ENCODE results near the gene ZNF683.

The ZNF683 gene

DNA sequence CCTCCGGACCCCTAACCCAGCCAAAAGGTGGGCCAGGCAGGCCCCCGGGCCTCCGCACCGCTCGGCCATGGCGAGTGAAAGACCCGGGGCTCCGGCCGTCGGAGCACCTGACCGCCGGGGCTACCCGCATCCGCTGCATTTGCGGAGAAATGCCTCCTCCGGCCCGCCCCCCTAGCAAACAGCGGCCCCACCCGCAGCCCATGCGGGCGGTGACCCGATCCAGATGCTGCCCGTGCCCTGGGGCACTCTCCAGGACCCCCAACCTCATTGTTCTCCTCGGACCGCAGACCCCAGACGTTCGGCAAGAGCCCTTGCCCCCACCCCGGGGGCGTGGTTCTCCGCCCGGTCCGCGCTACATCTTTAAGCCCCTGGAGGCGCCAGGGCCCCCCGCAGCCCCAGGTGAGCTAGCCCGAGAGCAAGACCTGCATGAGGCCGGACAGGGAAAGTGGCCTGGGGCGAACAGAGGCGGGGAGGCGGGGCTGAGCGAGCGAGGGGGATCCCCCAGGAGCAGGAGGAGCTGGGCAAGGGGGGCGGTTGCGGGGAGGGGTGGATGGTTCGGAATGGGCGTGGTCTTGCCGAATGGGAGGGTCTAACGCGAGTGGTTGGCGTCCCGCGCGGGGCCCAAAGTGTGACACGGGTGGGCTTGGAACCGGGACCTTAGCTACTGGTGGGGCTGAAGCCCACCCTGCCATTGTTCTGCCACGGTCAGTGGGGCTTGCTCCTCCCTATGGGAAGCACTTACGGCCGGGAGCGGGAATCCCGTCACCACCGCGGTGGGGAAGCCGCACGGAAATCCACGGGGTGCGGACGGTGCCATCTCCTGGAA is 12.4 kb downstream of the ZNF683 start:
- TF ChIP-seq, protein P1, sequence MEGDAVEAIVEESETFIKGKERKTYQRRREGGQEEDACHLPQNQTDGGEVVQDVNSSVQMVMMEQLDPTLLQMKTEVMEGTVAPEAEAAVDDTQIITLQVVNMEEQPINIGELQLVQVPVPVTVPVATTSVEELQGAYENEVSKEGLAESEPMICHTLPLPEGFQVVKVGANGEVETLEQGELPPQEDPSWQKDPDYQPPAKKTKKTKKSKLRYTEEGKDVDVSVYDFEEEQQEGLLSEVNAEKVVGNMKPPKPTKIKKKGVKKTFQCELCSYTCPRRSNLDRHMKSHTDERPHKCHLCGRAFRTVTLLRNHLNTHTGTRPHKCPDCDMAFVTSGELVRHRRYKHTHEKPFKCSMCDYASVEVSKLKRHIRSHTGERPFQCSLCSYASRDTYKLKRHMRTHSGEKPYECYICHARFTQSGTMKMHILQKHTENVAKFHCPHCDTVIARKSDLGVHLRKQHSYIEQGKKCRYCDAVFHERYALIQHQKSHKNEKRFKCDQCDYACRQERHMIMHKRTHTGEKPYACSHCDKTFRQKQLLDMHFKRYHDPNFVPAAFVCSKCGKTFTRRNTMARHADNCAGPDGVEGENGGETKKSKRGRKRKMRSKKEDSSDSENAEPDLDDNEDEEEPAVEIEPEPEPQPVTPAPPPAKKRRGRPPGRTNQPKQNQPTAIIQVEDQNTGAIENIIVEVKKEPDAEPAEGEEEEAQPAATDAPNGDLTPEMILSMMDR (IDR thresholded peaks at IDR 0.05) = no peak
- Histone ChIP-seq H3K27me3 (peaks cover 0 to 87% of the 10 kb centered on the region in 2 donors), H3K27ac (no peak overlapping the region), H3K4me3 (no peak overlapping the region), H3K9me3 (no peaks in the 10 kb centered on the region), H3K36me3 (no peaks in the 10 kb centered on the region), H3K4me1 (peaks cover 0 to 12% (median 8%) of the 10 kb centered on the region in 4 donors)
- DNase-seq = no peak
- intact Hi-C loops (cut with DNase I; ENCODE audit: low total_unique reads) = no loop called here

DNA sequence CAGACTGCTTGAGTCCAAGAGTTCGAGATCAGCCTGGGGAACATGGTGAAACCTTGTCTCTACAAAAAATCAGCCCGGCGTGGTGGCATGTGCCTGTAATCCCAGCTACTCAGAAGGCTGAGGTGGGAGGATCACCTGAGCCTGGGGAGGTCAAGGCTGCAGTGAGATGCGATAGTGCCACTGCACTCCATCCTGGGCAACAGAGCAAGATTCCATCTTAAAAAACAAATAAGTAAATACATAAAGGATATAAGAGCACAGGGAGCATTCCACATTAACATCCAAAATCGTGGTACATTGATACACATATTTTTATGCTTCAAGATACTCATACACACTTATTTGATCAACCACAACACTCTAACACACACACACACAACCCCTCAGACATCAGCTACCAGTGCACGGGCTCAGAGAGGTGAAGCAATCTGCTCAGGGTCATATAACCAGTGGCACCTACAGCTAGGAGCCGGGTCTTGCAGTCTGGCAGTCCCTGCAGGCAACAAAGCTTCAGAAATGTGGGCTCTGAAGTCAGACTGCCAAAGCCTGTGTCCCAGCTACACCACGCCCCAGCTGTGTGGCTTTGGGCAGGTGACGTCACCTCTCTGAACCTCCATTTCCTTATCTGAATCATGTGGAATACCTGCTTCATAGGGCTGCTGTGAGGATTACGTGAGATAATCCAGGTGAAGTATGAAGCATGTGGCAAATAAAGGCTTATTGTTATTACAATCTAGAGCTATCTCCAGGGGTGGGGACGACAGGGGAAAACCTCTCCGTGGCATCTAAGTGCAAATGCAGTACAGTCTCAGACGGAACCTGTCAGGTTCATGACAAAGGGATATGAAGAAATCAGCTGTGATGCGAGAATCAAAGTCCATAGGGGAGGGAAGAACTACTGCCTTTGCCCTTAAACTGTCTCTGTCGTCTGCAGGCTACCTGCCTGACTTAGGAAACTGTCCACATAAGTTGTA is 13.9 kb downstream of the ZNF683 start:
- no peak overlapping the region for H3K27ac ChIP-seq
- H3K9me3 ChIP-seq = no peaks in the 10 kb centered on the region
- H3K36me3 ChIP-seq = no peaks in the 10 kb centered on the region
- DNase-seq = no peak
- intact Hi-C loops (cut with DNase I; ENCODE audit: low total_unique reads) = no loop called here
- H3K27me3 ChIP-seq = peaks cover 0 to 87% of the 10 kb centered on the region in 2 donors
- TF ChIP-seq, protein P1 (IDR thresholded peaks at IDR 0.05) = no peak
- no peak overlapping the region for H3K4me3 ChIP-seq
- H3K4me1 ChIP-seq = peaks cover 0 to 12% (median 8%) of the 10 kb centered on the region in 4 donors

DNA sequence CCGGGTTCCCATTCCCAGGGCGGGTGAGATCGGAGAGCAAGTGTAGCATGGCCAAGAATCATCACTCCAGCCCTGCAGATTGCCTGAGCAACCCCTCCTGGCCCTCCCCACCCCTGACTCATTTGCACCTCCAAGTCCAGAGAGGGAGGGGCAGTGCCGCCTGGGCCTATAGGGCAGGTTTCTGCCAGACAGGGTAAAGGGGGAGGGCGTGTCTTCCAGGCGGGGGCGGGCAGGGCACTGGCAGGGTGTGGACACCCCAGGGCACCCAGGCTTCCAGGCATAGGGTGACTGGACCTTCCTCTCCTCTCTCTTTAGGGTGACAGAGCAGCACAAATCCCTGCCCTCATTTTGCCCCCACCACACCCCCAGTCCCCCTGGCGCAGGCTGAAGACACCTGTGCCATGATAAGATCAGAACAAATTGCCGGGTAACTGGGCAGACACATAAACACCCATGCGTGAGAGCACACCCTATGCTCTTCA is 15.4 kb downstream of the ZNF683 start:
- H3K27ac ChIP-seq = no peak overlapping the region
- no peaks in the 10 kb centered on the region for H3K9me3 ChIP-seq
- TF ChIP-seq, protein P1 (IDR thresholded peaks at IDR 0.05) = no peak
- no peak overlapping the region for H3K4me3 ChIP-seq
- no peak for DNase-seq
- H3K36me3 ChIP-seq = no peaks in the 10 kb centered on the region
- H3K27me3 ChIP-seq = peaks cover 0 to 80% of the 10 kb centered on the region in 2 donors
- intact Hi-C loops (cut with DNase I; ENCODE audit: low total_unique reads) = no loop called here
- H3K4me1 ChIP-seq = peaks cover 0 to 12% (median 8%) of the 10 kb centered on the region in 4 donors

DNA sequence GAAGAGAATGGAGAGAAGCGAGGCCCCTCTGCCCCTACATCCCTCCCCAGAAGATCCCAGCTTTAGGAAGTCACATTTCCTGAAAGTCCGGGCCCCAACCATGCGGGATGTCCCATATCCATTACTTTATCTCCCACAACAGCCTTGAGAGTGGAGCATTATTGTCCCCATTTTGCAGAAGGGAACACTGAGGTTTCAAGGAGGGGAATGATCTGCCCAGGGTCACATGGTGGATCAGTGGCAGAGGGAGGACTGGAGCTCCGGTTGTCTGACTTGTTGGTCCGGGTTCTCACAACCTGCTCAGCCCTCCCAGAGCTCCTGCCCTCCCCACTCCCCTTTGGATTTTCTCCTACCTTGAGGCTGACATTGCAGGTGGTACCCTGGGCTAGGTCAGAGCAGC is 16.4 kb downstream of the ZNF683 start:
- TF ChIP-seq, protein P1 (IDR thresholded peaks at IDR 0.05) = no peak
- H3K4me1 ChIP-seq = peaks cover 0 to 12% (median 8%) of the 10 kb centered on the region in 4 donors
- no peak overlapping the region for H3K27ac ChIP-seq
- intact Hi-C loops (cut with DNase I; ENCODE audit: low total_unique reads) = no loop called here
- no peaks in the 10 kb centered on the region for H3K9me3 ChIP-seq
- no peak overlapping the region for H3K4me3 ChIP-seq
- H3K36me3 ChIP-seq = no peaks in the 10 kb centered on the region
- H3K27me3 ChIP-seq = peaks cover 0 to 73% of the 10 kb centered on the region in 2 donors
- DNase-seq = no peak

DNA sequence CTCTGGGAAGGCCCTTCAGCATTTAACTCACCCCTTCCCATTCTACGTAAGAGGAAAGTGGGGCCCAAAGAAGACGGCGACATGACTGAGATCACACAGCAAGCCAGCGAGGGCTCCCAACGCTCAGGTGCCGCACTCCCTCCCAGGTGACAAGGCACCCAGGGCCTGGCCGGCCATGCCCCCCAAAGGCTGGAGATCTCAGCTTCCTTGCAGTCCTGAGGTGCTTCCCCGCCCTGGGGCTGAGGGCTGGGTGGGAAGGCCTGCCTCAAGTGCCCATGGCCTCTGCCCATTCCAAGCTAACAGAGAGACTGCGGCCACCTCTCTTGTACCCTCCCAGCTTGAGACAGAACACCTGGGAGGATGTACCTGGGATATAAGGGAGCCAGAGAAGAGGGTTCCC is 17.6 kb downstream of the ZNF683 start:
- H3K4me3 ChIP-seq = no peak overlapping the region
- no peaks in the 10 kb centered on the region for H3K9me3 ChIP-seq
- H3K27ac ChIP-seq = no peak overlapping the region
- H3K36me3 ChIP-seq = no peaks in the 10 kb centered on the region
- TF ChIP-seq, protein P1 (IDR thresholded peaks at IDR 0.05) = no peak
- H3K4me1 ChIP-seq = peaks cover 0 to 3% (median under 1%) of the 10 kb centered on the region in 4 donors
- peaks cover 0 to 61% of the 10 kb centered on the region in 2 donors for H3K27me3 ChIP-seq
- intact Hi-C loops (cut with DNase I; ENCODE audit: low total_unique reads) = no loop called here
- no peak for DNase-seq
